ENCODE results near the gene TRABD2B. TPM values are rescaled to one million over a fixed set of nuclear protein-coding genes. Genes with fewer than 3 reads are reported as not detected.

The TRABD2B gene
- total RNA-seq, 1 donor from 2014 or later: 6.2 TPM

- Mint-ChIP-seq H3K27ac (no peak overlapping the region), H3K4me1 (peaks cover 13% of the 10 kb centered on the region), H3K4me3 (no peak overlapping the region), H3K27me3 (ENCODE audit: low read depth) (peaks cover 6% of the 10 kb centered on the region), H3K9me3 (peaks cover 3% of the 10 kb centered on the region), H3K36me3 (peaks cover 2% of the 10 kb centered on the region)
- TF ChIP-seq, protein P1, sequence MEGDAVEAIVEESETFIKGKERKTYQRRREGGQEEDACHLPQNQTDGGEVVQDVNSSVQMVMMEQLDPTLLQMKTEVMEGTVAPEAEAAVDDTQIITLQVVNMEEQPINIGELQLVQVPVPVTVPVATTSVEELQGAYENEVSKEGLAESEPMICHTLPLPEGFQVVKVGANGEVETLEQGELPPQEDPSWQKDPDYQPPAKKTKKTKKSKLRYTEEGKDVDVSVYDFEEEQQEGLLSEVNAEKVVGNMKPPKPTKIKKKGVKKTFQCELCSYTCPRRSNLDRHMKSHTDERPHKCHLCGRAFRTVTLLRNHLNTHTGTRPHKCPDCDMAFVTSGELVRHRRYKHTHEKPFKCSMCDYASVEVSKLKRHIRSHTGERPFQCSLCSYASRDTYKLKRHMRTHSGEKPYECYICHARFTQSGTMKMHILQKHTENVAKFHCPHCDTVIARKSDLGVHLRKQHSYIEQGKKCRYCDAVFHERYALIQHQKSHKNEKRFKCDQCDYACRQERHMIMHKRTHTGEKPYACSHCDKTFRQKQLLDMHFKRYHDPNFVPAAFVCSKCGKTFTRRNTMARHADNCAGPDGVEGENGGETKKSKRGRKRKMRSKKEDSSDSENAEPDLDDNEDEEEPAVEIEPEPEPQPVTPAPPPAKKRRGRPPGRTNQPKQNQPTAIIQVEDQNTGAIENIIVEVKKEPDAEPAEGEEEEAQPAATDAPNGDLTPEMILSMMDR (IDR thresholded peaks at IDR 0.05; ENCODE audit: unreplicated experiment): no peak
- no peak for DNase-seq (ENCODE audit: low spot score in 2 of 2, unreplicated experiment in 2 of 2)
These were observed 227.2 kb downstream of the TRABD2B start for GRCh38 chr1:47769983-47770382.

GRCh38 chr1:47769295-47769694, 227.9 kb downstream of the TRABD2B start:
- H3K4me3 Mint-ChIP-seq: no peak overlapping the region
- H3K9me3 Mint-ChIP-seq: peaks cover 3% of the 10 kb centered on the region
- peaks cover 2% of the 10 kb centered on the region for H3K36me3 Mint-ChIP-seq
- peaks cover 2% of the 10 kb centered on the region for H3K27me3 Mint-ChIP-seq (ENCODE audit: low read depth)
- H3K27ac Mint-ChIP-seq: no peak overlapping the region
- no peak for DNase-seq (ENCODE audit: low spot score in 2 of 2, unreplicated experiment in 2 of 2)
- peaks cover 13% of the 10 kb centered on the region for H3K4me1 Mint-ChIP-seq
- TF ChIP-seq, protein P1 (IDR thresholded peaks at IDR 0.05; ENCODE audit: unreplicated experiment): no peak

DNA sequence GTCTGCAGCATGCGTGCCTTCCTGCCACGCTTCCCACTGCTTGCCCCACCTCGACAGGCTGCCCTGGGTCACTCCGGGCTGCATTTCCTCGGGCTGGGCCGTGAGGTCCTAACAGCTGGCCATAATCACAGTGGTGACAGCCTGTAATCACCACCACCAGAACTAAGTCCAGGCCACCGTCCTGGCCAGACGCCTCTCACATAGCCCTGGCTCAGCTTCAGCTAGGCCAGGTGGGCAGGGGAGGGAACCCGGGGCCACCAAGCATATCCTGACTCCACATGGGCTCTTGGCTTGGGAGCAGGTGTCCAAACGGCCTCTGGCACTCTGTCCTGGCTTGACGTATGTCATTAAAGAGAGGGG, 229.5 kb downstream of the TRABD2B start:
- no peak overlapping the region for H3K27ac Mint-ChIP-seq
- H3K27me3 Mint-ChIP-seq (ENCODE audit: low read depth): peaks cover 5% of the 10 kb centered on the region
- DNase-seq (ENCODE audit: low spot score in 2 of 2, unreplicated experiment in 2 of 2): no peak
- no peaks in the 10 kb centered on the region for H3K9me3 Mint-ChIP-seq
- peaks cover 17% of the 10 kb centered on the region for H3K4me1 Mint-ChIP-seq
- TF ChIP-seq, protein P1 (IDR thresholded peaks at IDR 0.05; ENCODE audit: unreplicated experiment): no peak
- H3K4me3 Mint-ChIP-seq: no peak overlapping the region
- H3K36me3 Mint-ChIP-seq: no peaks in the 10 kb centered on the region

GRCh38 chr1:47766832-47767740, 230.1 kb downstream of the TRABD2B start:
- Mint-ChIP-seq H3K27me3 (ENCODE audit: low read depth) (peaks cover 12% of the 10 kb centered on the region), H3K27ac (no peak overlapping the region), H3K4me1 (peaks cover 17% of the 10 kb centered on the region), H3K9me3 (no peaks in the 10 kb centered on the region), H3K36me3 (no peaks in the 10 kb centered on the region), H3K4me3 (no peak overlapping the region)
- TF ChIP-seq, protein P1 (IDR thresholded peaks at IDR 0.05; ENCODE audit: unreplicated experiment): no peak
- no peak for DNase-seq (ENCODE audit: low spot score in 2 of 2, unreplicated experiment in 2 of 2)

DNA sequence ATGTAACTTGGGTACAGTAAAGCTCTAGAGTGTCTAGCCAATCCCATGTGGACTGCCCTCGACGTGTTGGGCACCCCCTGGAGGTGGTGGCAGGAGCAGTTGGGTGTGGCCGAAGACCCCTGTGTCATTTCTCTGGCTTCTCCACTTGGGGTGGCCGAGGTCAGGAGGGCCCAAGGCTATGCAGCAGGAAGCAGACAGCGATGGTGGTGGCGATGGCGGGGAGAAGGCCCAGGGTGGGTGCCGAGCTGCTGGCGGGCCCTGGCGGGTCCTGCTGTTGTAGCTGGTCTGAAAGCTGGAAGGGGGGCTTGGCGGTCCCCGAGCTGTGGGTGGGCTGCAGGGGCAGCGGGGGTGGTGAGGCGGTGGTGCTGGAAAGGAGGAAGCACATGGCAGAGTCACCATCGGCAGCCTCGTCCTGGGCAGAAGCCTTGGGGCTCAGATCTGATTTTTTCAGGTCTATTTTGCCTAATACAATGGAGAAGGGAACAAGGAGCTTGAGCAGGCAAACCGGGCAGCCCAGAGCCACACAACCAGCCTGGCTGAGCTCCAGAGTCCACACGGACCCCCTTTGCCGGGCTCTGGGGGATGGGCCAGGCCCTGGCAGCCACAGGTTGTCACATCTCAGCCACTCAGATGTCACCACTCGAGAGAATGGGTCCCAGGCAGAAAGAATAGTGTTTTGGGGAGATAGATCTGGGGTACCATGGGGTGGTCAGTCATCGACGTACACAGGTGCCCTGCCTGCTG, 231.3 kb downstream of the TRABD2B start:
- Mint-ChIP-seq H3K9me3 (no peaks in the 10 kb centered on the region), H3K27me3 (ENCODE audit: low read depth) (peaks cover 17% of the 10 kb centered on the region), H3K27ac (no peak overlapping the region), H3K4me3 (no peak overlapping the region), H3K36me3 (no peaks in the 10 kb centered on the region), H3K4me1 (peaks cover 17% of the 10 kb centered on the region)
- no peak for DNase-seq (ENCODE audit: low spot score in 2 of 2, unreplicated experiment in 2 of 2)
- TF ChIP-seq, protein P1 (IDR thresholded peaks at IDR 0.05; ENCODE audit: unreplicated experiment): no peak

Measured in mesothelial cell of epicardium (in vitro differentiated cells).